Body of pancreas (tissue), 4 donors: ENCODE results near the gene SEMA3D.

Experiments used
- POLR2A ChIP-seq, 3 donors: fragments of 450-650 bp; IDR thresholded peaks; one replicate each; pipeline ENCODE4 v1.6.1; 2016; ENCODE audit warnings: antibody characterized with exemption in 3 of 3, mild to moderate bottlenecking in 2 of 3
- TF ChIP-seq, protein P1 (sequence below), 7 experiments: fragments of 450-650 bp in 4 of 7; fragments of 200-600 bp in 3 of 7; sonication (generic) in 3 of 7; IDR thresholded peaks; one replicate each; pipeline ENCODE4 v1.5.1; 2016 to 2019; ENCODE audit warnings: antibody characterized with exemption in 7 of 7

GRCh38 chr7:85159003-85159402, 27.9 kb downstream of the SEMA3D start:
- TF ChIP-seq, protein P1, sequence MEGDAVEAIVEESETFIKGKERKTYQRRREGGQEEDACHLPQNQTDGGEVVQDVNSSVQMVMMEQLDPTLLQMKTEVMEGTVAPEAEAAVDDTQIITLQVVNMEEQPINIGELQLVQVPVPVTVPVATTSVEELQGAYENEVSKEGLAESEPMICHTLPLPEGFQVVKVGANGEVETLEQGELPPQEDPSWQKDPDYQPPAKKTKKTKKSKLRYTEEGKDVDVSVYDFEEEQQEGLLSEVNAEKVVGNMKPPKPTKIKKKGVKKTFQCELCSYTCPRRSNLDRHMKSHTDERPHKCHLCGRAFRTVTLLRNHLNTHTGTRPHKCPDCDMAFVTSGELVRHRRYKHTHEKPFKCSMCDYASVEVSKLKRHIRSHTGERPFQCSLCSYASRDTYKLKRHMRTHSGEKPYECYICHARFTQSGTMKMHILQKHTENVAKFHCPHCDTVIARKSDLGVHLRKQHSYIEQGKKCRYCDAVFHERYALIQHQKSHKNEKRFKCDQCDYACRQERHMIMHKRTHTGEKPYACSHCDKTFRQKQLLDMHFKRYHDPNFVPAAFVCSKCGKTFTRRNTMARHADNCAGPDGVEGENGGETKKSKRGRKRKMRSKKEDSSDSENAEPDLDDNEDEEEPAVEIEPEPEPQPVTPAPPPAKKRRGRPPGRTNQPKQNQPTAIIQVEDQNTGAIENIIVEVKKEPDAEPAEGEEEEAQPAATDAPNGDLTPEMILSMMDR (IDR thresholded peaks at IDR 0.05), result no peak
- no peak for TF ChIP-seq POLR2A (IDR thresholded peaks at IDR 0.05)
